MG63 (cell line): ENCODE results near the gene PHYH. TPM values are rescaled to one million over a fixed set of nuclear protein-coding genes. Genes with fewer than 3 reads are reported as not detected.
"Not testable (repeated sequence)": the region's sequence is repeated elsewhere in the genome, so short reads cannot be mapped to it uniquely, and the experiment has no call there.

Experiments used
- DNase-seq: peaks from one replicate; pipeline ENCODE4 v3.0.0-alpha.2; 2020
- H3K27me3 ChIP-seq: fragments of 250-450 bp; sonication (Bioruptor Pico); 2 replicates; pipeline ENCODE4 v1.5.1; 2020; ENCODE audit warnings: mild to moderate bottlenecking, moderate library complexity
- H3K36me3 ChIP-seq: fragments of 250-450 bp; sonication (Bioruptor Pico); 2 replicates; pipeline ENCODE4 v1.5.1; 2020; ENCODE audit warnings: mild to moderate bottlenecking, moderate library complexity
- H3K4me3 ChIP-seq: fragments of 250-450 bp; sonication (Bioruptor Pico); 2 replicates; pipeline ENCODE4 v1.5.1; 2020; ENCODE audit warnings: mild to moderate bottlenecking, moderate library complexity
- H3K9me3 ChIP-seq: fragments of 250-450 bp; sonication (Bioruptor Pico); 2 replicates; pipeline ENCODE4 v1.5.1; 2020; ENCODE audit warnings: mild to moderate bottlenecking, moderate library complexity
- total RNA-seq: library from RNA; depleted of rRNA; stranded (reverse); fragments of >200 nt; shearing (Covaris generic); gene quantifications from 2 replicates; pipeline ENCODE4 v1.2.3, GENCODE V29; 2014; ENCODE audit warnings: low replicate concordance

Gene PHYH
- total RNA-seq, 1 experiment from 2014 or later = 12.7 TPM

- Histone ChIP-seq H3K9me3 (no peaks in the 10 kb centered on the region), H3K27me3 (no peaks in the 10 kb centered on the region), H3K4me3 (no peak overlapping the region), H3K36me3 (no peaks in the 10 kb centered on the region)
- DNase-seq = no peak
These were observed 3.4 kb downstream of the PHYH start for GRCh38 chr10:13296476-13296875.

GRCh38 chr10:13294784-13295183, 5.1 kb downstream of the PHYH start:
- H3K36me3 ChIP-seq = no peaks in the 10 kb centered on the region
- no peaks in the 10 kb centered on the region for H3K9me3 ChIP-seq
- DNase-seq = no peak
- no peaks in the 10 kb centered on the region for H3K27me3 ChIP-seq
- H3K4me3 ChIP-seq = no peak overlapping the region

GRCh38 chr10:13291821-13292773, 7.8 kb downstream of the PHYH start:
- no peak for DNase-seq
- Histone ChIP-seq H3K4me3 (no peak overlapping the region), H3K27me3 (no peaks in the 10 kb centered on the region), H3K9me3 (no peaks in the 10 kb centered on the region), H3K36me3 (no peaks in the 10 kb centered on the region)

- Histone ChIP-seq H3K9me3 (no peaks in the 10 kb centered on the region), H3K27me3 (no peaks in the 10 kb centered on the region), H3K36me3 (no peaks in the 10 kb centered on the region), H3K4me3 (no peak overlapping the region)
- DNase-seq = no peak
These were observed 8.8 kb downstream of the PHYH start for GRCh38 chr10:13291061-13291460.

GRCh38 chr10:13284050-13284449, 15.8 kb downstream of the PHYH start:
- H3K27me3 ChIP-seq = no peaks in the 10 kb centered on the region
- H3K36me3 ChIP-seq = no peaks in the 10 kb centered on the region
- H3K4me3 ChIP-seq = no peak overlapping the region
- H3K9me3 ChIP-seq = no peaks in the 10 kb centered on the region
- no peak for DNase-seq

GRCh38 chr10:13282348-13282747, 17.5 kb downstream of the PHYH start:
- not testable (repeated sequence) for H3K4me3 ChIP-seq, H3K36me3 ChIP-seq, H3K27me3 ChIP-seq, H3K9me3 ChIP-seq, DNase-seq

GRCh38 chr10:13276749-13277365, 23.0 kb downstream of the PHYH start:
- DNase-seq = no peak
- no peaks in the 10 kb centered on the region for H3K27me3 ChIP-seq
- H3K4me3 ChIP-seq = no peak overlapping the region
- no peaks in the 10 kb centered on the region for H3K9me3 ChIP-seq
- no peaks in the 10 kb centered on the region for H3K36me3 ChIP-seq

GRCh38 chr10:13276146-13276545, 23.7 kb downstream of the PHYH start:
- not testable (repeated sequence) for H3K4me3 ChIP-seq, DNase-seq, H3K9me3 ChIP-seq, H3K27me3 ChIP-seq, H3K36me3 ChIP-seq

GRCh38 chr10:13272164-13272571, 27.7 kb downstream of the PHYH start:
- H3K9me3 ChIP-seq = no peaks in the 10 kb centered on the region
- no peaks in the 10 kb centered on the region for H3K36me3 ChIP-seq
- no peaks in the 10 kb centered on the region for H3K27me3 ChIP-seq
- no peak overlapping the region for H3K4me3 ChIP-seq
- no peak for DNase-seq

- H3K9me3 ChIP-seq = no peaks in the 10 kb centered on the region
- DNase-seq = peak; percentile 13
- H3K27me3 ChIP-seq = no peaks in the 10 kb centered on the region
- no peak overlapping the region for H3K4me3 ChIP-seq
- H3K36me3 ChIP-seq = no peaks in the 10 kb centered on the region
These were observed 28.2 kb downstream of the PHYH start for GRCh38 chr10:13271552-13272163.

- H3K27me3 ChIP-seq = no peaks in the 10 kb centered on the region
- H3K4me3 ChIP-seq = no peak overlapping the region
- peak; percentile 13 for DNase-seq
- no peaks in the 10 kb centered on the region for H3K9me3 ChIP-seq
- H3K36me3 ChIP-seq = no peaks in the 10 kb centered on the region
These were observed 28.9 kb downstream of the PHYH start for GRCh38 chr10:13270877-13271551.

GRCh38 chr10:13268841-13269240, 31.0 kb downstream of the PHYH start:
- DNase-seq = no peak
- Histone ChIP-seq H3K4me3 (no peak overlapping the region), H3K27me3 (no peaks in the 10 kb centered on the region), H3K36me3 (no peaks in the 10 kb centered on the region), H3K9me3 (no peaks in the 10 kb centered on the region)

GRCh38 chr10:13268310-13268709, 31.6 kb downstream of the PHYH start:
- Histone ChIP-seq H3K4me3 (no peak overlapping the region), H3K27me3 (peaks cover 2% of the 10 kb centered on the region; the same call in 1 of the 2 replicates), H3K36me3 (no peaks in the 10 kb centered on the region), H3K9me3 (no peaks in the 10 kb centered on the region)
- DNase-seq = no peak

- Histone ChIP-seq H3K9me3 (no peaks in the 10 kb centered on the region), H3K27me3 (peaks cover 2% of the 10 kb centered on the region; the same call in 1 of the 2 replicates), H3K36me3 (no peaks in the 10 kb centered on the region), H3K4me3 (no peak overlapping the region)
- no peak for DNase-seq
These were observed 36.3 kb downstream of the PHYH start for GRCh38 chr10:13263591-13263990.

- Histone ChIP-seq H3K27me3 (peaks cover 2% of the 10 kb centered on the region; the same call in 1 of the 2 replicates), H3K4me3 (no peak overlapping the region), H3K9me3 (no peaks in the 10 kb centered on the region), H3K36me3 (no peaks in the 10 kb centered on the region)
- no peak for DNase-seq
These were observed 37.4 kb downstream of the PHYH start for GRCh38 chr10:13262433-13262832.

GRCh38 chr10:13257621-13258140, 42.2 kb downstream of the PHYH start:
- Histone ChIP-seq H3K27me3 (peaks cover 16% of the 10 kb centered on the region), H3K36me3 (no peaks in the 10 kb centered on the region), H3K4me3 (no peak overlapping the region), H3K9me3 (no peaks in the 10 kb centered on the region)
- no peak for DNase-seq

- no peak for DNase-seq
- no peak overlapping the region for H3K4me3 ChIP-seq
- no peaks in the 10 kb centered on the region for H3K36me3 ChIP-seq
- no peaks in the 10 kb centered on the region for H3K9me3 ChIP-seq
- peaks cover 16% of the 10 kb centered on the region for H3K27me3 ChIP-seq
These were observed 43.2 kb downstream of the PHYH start for GRCh38 chr10:13256627-13257026.
